Measurements from ENCODE around the gene CLK1.

DNA sequence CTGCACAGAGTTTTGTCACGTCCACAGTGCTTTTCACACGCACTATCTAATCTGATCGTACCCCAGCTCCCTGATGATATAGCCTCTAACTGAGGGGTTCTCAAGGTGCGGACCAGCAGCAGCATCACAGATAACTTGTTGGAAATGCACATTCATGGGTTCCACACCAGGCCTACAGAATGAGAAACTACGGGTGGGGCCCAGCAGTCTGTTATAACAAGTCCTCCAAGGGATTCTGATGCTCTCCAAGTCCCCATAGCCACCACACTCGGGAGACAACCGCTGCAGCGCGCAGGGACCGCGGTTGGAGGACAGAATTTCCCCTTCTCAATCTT lies 53.5 kb downstream of the CLK1 start:
- 0 out of 2 replicates have a peak, but pooled peaks have one; percentile 20 for TF ChIP-seq GATA2 (IDR thresholded peaks at IDR 0.05; ENCODE audit: low read depth, low read length)
- no peak for TF ChIP-seq GATA3 (IDR thresholded peaks at IDR 0.05; ENCODE audit: low read depth, low read length)
